Colonic mucosa (tissue), 4 donors: ENCODE data around the gene CEACAM4. TPM values are rescaled to one million over a fixed set of nuclear protein-coding genes. Genes with fewer than 3 reads are reported as not detected.

ENCODE experiments used
- DNase-seq: peaks from one replicate; pipeline ENCODE4 v3.0.0-alpha.2; 2020
- H3K27ac ChIP-seq: fragments of 200-600 bp; one replicate; pipeline ENCODE4 v1.8.0; 2021
- H3K27me3 ChIP-seq: fragments of 200-600 bp; one replicate; pipeline ENCODE4 v1.8.0; 2021
- H3K36me3 ChIP-seq: fragments of 200-600 bp; one replicate; pipeline ENCODE4 v1.8.0; 2021
- H3K4me1 ChIP-seq: fragments of 200-600 bp; one replicate; pipeline ENCODE4 v1.8.0; 2021; ENCODE audit warnings: mild to moderate bottlenecking
- H3K4me3 ChIP-seq: fragments of 200-600 bp; one replicate; pipeline ENCODE4 v1.8.0; 2021
- H3K9ac ChIP-seq, 2 donors: one replicate each; pipeline ENCODE4 v1.7.0; 2013; ENCODE audit warnings: control low read depth in 2 of 2, low read depth in 2 of 2, low read length in 2 of 2
- H3K9me3 ChIP-seq: fragments of 200-600 bp; one replicate; pipeline ENCODE4 v1.8.0; 2021
- CTCF ChIP-seq: fragments of 200-600 bp; IDR thresholded peaks from one replicate; pipeline ENCODE4 v1.8.0; 2022; ENCODE audit warnings: antibody characterized with exemption, mild to moderate bottlenecking
- intact Hi-C: fragments of 100-400 bp; cut with DNase I; formaldehyde crosslinking; loops from one replicate; pipeline ENCODE4 v1.14.1; 2022
- total RNA-seq, 2 donors: library from RNA; stranded (reverse); fragmentation: NEBNext Ultra II Directional in 1 of 2; extraction: Animal tissue kit (Norgen Biotek cat#: 25700) in 1 of 2; gene quantifications; one replicate each; pipeline ENCODE4 v1.2.1, GENCODE V29; 2021
- donor health status: healthy.
- donor health status: DM: no; HTN: no; CAD: no.
- donor health status: DM: no; HTN: no; CAD: no.

Gene CEACAM4
- total RNA-seq, 2 donors from 2014 or later, result not detected

GRCh38 chr19:41652250-41652649 lies 25.4 kb upstream of the CEACAM4 start:
- Histone ChIP-seq H3K9me3 (no peaks in the 10 kb centered on the region), H3K9ac (no peak overlapping the region), H3K36me3 (no peaks in the 10 kb centered on the region), H3K27me3 (no peaks in the 10 kb centered on the region), H3K4me3 (no peak overlapping the region), H3K4me1 (no peaks in the 10 kb centered on the region), H3K27ac (no peak overlapping the region)
- intact Hi-C loops, result no loop called here
- no peak for TF ChIP-seq CTCF
- DNase-seq, result no peak

- peak overlapping the region; percentile 58 for H3K27ac ChIP-seq
- no peaks in the 10 kb centered on the region for H3K4me1 ChIP-seq
- H3K36me3 ChIP-seq, result no peaks in the 10 kb centered on the region
- peak overlapping the region in 1 of 2 donors; percentile 54 for H3K9ac ChIP-seq
- TF ChIP-seq CTCF, result no peak
- intact Hi-C loops, result loop anchor here (10.0 kb wide), 1 partner anchor 105 kb away; the partner anchor contains the start of gene CEACAM6
- H3K4me3 ChIP-seq, result no peak overlapping the region
- no peaks in the 10 kb centered on the region for H3K9me3 ChIP-seq
- H3K27me3 ChIP-seq, result no peaks in the 10 kb centered on the region
- DNase-seq, result peak; percentile 83
These were observed 23.0 kb upstream of the CEACAM4 start for GRCh38 chr19:41649827-41650226.

GRCh38 chr19:41646589-41647204 lies 19.8 kb upstream of the CEACAM4 start:
- no peak for DNase-seq
- intact Hi-C loops, result loop anchor here (10.0 kb wide), 1 partner anchor 108 kb away; the partner anchor contains the start of gene CEACAM6
- no peaks in the 10 kb centered on the region for H3K36me3 ChIP-seq

GRCh38 chr19:41641879-41642485 lies 15.1 kb upstream of the CEACAM4 start:
- Histone ChIP-seq H3K27me3 (no peaks in the 10 kb centered on the region), H3K9me3 (no peaks in the 10 kb centered on the region), H3K4me1 (no peaks in the 10 kb centered on the region), H3K36me3 (no peaks in the 10 kb centered on the region), H3K4me3 (no peak overlapping the region), H3K27ac (no peak overlapping the region), H3K9ac (no peak overlapping the region)
- TF ChIP-seq CTCF, result peak; percentile 91
- peak; percentile 88 for DNase-seq
- intact Hi-C loops, result loop anchor here (5.0 to 10.0 kb wide), 2 partner anchors 50 to 113 kb away; partner anchors contain the start of gene CEACAM6

More at GRCh38 chr19:41646589-41647204, 19.8 kb upstream of the CEACAM4 start:
- H3K4me1 ChIP-seq, result no peaks in the 10 kb centered on the region
- no peak overlapping the region for H3K9ac ChIP-seq
- H3K27ac ChIP-seq, result no peak overlapping the region
- no peak for TF ChIP-seq CTCF
- H3K27me3 ChIP-seq, result no peaks in the 10 kb centered on the region
- H3K4me3 ChIP-seq, result no peak overlapping the region
- no peaks in the 10 kb centered on the region for H3K9me3 ChIP-seq

GRCh38 chr19:41638641-41639081 lies 11.8 kb upstream of the CEACAM4 start:
- no peak overlapping the region for H3K4me3 ChIP-seq
- H3K27me3 ChIP-seq, result no peaks in the 10 kb centered on the region
- TF ChIP-seq CTCF, result no peak
- intact Hi-C loops, result no loop called here
- H3K27ac ChIP-seq, result no peak overlapping the region
- H3K9ac ChIP-seq, result no peak overlapping the region
- no peaks in the 10 kb centered on the region for H3K4me1 ChIP-seq
- H3K9me3 ChIP-seq, result no peaks in the 10 kb centered on the region
- H3K36me3 ChIP-seq, result no peaks in the 10 kb centered on the region
- DNase-seq, result no peak
